ENCODE results near the gene CNTNAP2. TPM values are rescaled to one million over a fixed set of nuclear protein-coding genes. Genes with fewer than 3 reads are reported as not detected.

Gene CNTNAP2
- total RNA-seq (2016; rRNA removed; fragmentation: Illumina TruSeq; extraction: Trizol): 0.40 and 0.42 TPM in 2 replicates
- 0.26 TPM in 1 of 2 replicates, not detected in the other for total RNA-seq (2016; cell fraction: cytosol; rRNA removed; fragmentation: Illumina TruSeq; extraction: Trizol; ENCODE audit: low read depth)
- total RNA-seq (2016; cell fraction: insoluble cytoplasmic fraction; rRNA removed; fragmentation: Illumina TruSeq; extraction: Trizol): 0.37 and 0.46 TPM in 2 replicates
- 0.34 and 0.48 TPM in 2 replicates for total RNA-seq (2016; cell fraction: membrane; rRNA removed; fragmentation: Illumina TruSeq; extraction: Trizol)
- 0.37 and 0.56 TPM in 2 replicates for total RNA-seq (2016; cell fraction: nucleus; rRNA removed; fragmentation: Illumina TruSeq; extraction: Trizol)
- 0.42 TPM in 2 replicates for polyA plus RNA-seq (2011; rRNA removed)
- polyA plus RNA-seq (2011; cell fraction: cytosol; rRNA removed): 0.27 and 0.33 TPM in 2 replicates
- polyA plus RNA-seq (2011; cell fraction: nucleus; rRNA removed): 0.07 and 0.10 TPM in 2 replicates
- 0.68 and 1.4 TPM in 2 replicates for polyA plus RNA-seq (2012)
- 0.02 and 0.06 TPM in 2 replicates for polyA plus RNA-seq (2016; cell fraction: cytosol; fragmentation: Illumina TruSeq; extraction: Trizol; ENCODE audit: low read depth)
- polyA plus RNA-seq (2016; cell fraction: insoluble cytoplasmic fraction; fragmentation: Illumina TruSeq; extraction: Trizol; ENCODE audit: low read depth): 0.57 and 0.63 TPM in 2 replicates
- 0.16 TPM in 2 replicates for polyA plus RNA-seq (2016; cell fraction: membrane; fragmentation: Illumina TruSeq; extraction: Trizol; ENCODE audit: low read depth)
- 0.41 and 0.61 TPM in 2 replicates for polyA plus RNA-seq (2016; cell fraction: nucleus; fragmentation: Illumina TruSeq; extraction: Trizol; ENCODE audit: insufficient read depth, low read depth)
- 0.02 and 0.24 TPM in 2 replicates for polyA minus RNA-seq (2011; rRNA and poly(A)+ RNA removed; ENCODE audit: low replicate concordance)
- polyA minus RNA-seq (2011; cell fraction: cytosol; rRNA and poly(A)+ RNA removed): 0.09 and 0.20 TPM in 2 replicates
- 0.26 and 0.50 TPM in 2 replicates for polyA minus RNA-seq (2011; cell fraction: nucleus; rRNA and poly(A)+ RNA removed)
- percentile 7 among the genes with signal in this experiment for Bru-seq, nascent RNA
- percentile 9 among the genes with signal in this experiment for BruChase-seq, experiment 1, labeled RNA remaining after a 6-hour chase
- percentile 6 among the genes with signal in this experiment for BruChase-seq, experiment 2, labeled RNA remaining after a 2-hour chase
- long read RNA-seq, experiment 1, full-length matches to known transcripts: 2 of 2 reads
- long read RNA-seq, experiment 1, partial matches to known transcripts: 0 of 2 reads
- long read RNA-seq, experiment 1, other reads (novel, unspliced or antisense): 0 of 2 reads
- long read RNA-seq, experiment 2, partial matches to known transcripts: 0 of 1 reads
- long read RNA-seq, experiment 2, other reads (novel, unspliced or antisense): 1 of 1 reads

DNA sequence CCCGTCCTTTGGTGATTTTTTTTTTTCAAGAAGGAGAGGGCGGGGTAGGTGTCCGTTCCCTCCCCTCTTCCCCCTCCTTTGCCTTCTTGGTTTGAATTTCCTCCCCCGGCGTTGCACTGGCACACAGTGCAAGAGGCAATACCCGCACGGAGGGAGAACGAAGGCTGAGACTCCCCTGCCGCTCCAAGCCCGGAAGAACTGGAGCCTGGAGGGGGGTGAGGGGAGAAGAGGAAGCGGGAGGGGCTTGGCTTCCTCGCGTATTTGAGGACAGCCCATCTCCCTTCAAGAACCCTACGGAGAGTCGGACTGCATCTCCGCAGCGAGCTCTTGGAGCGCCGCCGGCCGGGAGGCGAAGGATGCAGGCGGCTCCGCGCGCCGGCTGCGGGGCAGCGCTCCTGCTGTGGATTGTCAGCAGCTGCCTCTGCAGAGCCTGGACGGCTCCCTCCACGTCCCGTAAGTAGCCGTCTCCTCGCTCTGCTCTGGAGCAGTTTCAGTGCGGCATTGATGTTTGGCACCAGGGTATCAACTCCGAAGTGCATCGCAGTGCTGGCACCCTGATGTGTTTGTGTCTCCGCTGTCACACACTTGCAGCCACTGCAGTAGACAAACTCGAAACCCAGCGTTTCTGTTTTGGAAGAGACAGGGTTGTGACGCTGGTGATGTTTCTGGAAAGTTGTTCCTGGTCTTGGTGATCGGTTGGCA is at the start of gene CNTNAP2:
TSS of gene CNTNAP2 (plus strand) at position 281 of the 702 bp plus-strand sequence. CDS start at position 357, 76 bp downstream.
- intact Hi-C loops (cut with micrococcal nuclease; ENCODE audit: unreplicated experiment): no loop called here
- Histone ChIP-seq H4K20me1 (ENCODE audit: insufficient read depth, low read length) (no peaks in the 10 kb centered on the region), H3K4me2 (ENCODE audit: low read depth, low read length) (0 out of 2 replicates have a peak within 1 kb of the TSS, but pooled peaks have one; percentile 23), H3K79me2 (ENCODE audit: insufficient read depth, low read length) (no peaks in the 10 kb centered on the region), H3K4me3 (replicated peaks in 1 of 3; ENCODE audit: insufficient read depth in 1 of 3, low read depth in 2 of 3, low read length in 3 of 3) (no peak within 1 kb of the TSS), H3K4me1 (ENCODE audit: insufficient read depth, low read length) (no peaks in the 10 kb centered on the region), H3K9ac (ENCODE audit: insufficient read depth, low read depth, low read length) (no peak within 1 kb of the TSS), H3K9me3 (ENCODE audit: low read length) (peaks cover 5% of the 10 kb centered on the region; the same call in 1 of the 2 replicates), H3K27me3 (ENCODE audit: control insufficient read depth in 1 of 2, insufficient read depth in 2 of 2, low read length in 2 of 2) (no peaks in the 10 kb centered on the region; a peak in 1 of 5 replicates), H3K27ac (ENCODE audit: extremely low read length, insufficient read depth, low read length) (no peak within 1 kb of the TSS), H3K36me3 (replicated peaks in 1 of 2; ENCODE audit: control insufficient read depth in 1 of 2, insufficient read depth in 2 of 2, low read length in 2 of 2) (no peaks in the 10 kb centered on the region), H2AFZ (ENCODE audit: low read length) (no peak within 1 kb of the TSS)
- DNase-seq (ENCODE audit: low spot score) (no peak), FAIRE-seq (no peak), ATAC-seq (peak; percentile 25)
- ChIA-PET CTCF (ENCODE audit: low intra/inter-chr PET ratio, low total read pairs) (no interaction called here), POLR2A (no interaction called here)
- in situ Hi-C loops (cut with HindIII; ENCODE audit: extremely low pct_ligation_motif_present, low pct_unique_long_range_greater_than_20kb): no loop called here
- no peak for TF ChIP-seq ZNF558 (CRISPR knock-in tag; IDR thresholded peaks at IDR 0.05; ENCODE audit: borderline replicate concordance)
- no TSS peak for BruUV-seq (replicated peaks)
- 22% methylated on average over 25 of the region's 42 CpGs for WGBS (ENCODE audit: low lambda C conversion rate)

GRCh38 chr7:146067880-146068279 is 48.7 kb upstream of the CNTNAP2 start:
- Histone ChIP-seq H3K79me2 (ENCODE audit: insufficient read depth, low read length) (no peaks in the 10 kb centered on the region), H3K4me2 (ENCODE audit: low read depth, low read length) (no peak overlapping the region), H3K9ac (ENCODE audit: insufficient read depth, low read depth, low read length) (no peak overlapping the region), H3K9me3 (ENCODE audit: low read length) (peaks cover 57% of the 10 kb centered on the region), H2AFZ (ENCODE audit: low read length) (no peak overlapping the region), H4K20me1 (ENCODE audit: insufficient read depth, low read length) (no peaks in the 10 kb centered on the region), H3K4me1 (ENCODE audit: insufficient read depth, low read length) (no peaks in the 10 kb centered on the region), H3K4me3 (replicated peaks in 1 of 3; ENCODE audit: insufficient read depth in 1 of 3, low read depth in 2 of 3, low read length in 3 of 3) (no peak overlapping the region), H3K36me3 (replicated peaks in 1 of 2; ENCODE audit: control insufficient read depth in 1 of 2, insufficient read depth in 2 of 2, low read length in 2 of 2) (no peaks in the 10 kb centered on the region), H3K27me3 (ENCODE audit: control insufficient read depth in 1 of 2, insufficient read depth in 2 of 2, low read length in 2 of 2) (no peaks in the 10 kb centered on the region), H3K27ac (ENCODE audit: extremely low read length, insufficient read depth, low read length) (no peak overlapping the region)
- POLR2A ChIA-PET: no interaction called here
- 29% methylated on average over 3 of the region's 3 CpGs for WGBS (ENCODE audit: low lambda C conversion rate)
- FAIRE-seq (no peak), ATAC-seq (no peak), DNase-seq (ENCODE audit: low spot score) (no peak)
- CTCF ChIA-PET (ENCODE audit: low intra/inter-chr PET ratio, low total read pairs): no interaction called here
- intact Hi-C loops (cut with micrococcal nuclease; ENCODE audit: unreplicated experiment) (no loop called here), in situ Hi-C loops (cut with HindIII; ENCODE audit: extremely low pct_ligation_motif_present, low pct_unique_long_range_greater_than_20kb) (no loop called here)
- BruUV-seq (replicated peaks): no TSS peak
- TF ChIP-seq, protein P1, sequence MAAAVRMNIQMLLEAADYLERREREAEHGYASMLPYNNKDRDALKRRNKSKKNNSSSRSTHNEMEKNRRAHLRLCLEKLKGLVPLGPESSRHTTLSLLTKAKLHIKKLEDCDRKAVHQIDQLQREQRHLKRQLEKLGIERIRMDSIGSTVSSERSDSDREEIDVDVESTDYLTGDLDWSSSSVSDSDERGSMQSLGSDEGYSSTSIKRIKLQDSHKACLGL (CRISPR knock-in tag; IDR thresholded peaks at IDR 0.05): no peak
- TF ChIP-seq ZNF570 (CRISPR knock-in tag; IDR thresholded peaks at IDR 0.05; ENCODE audit: borderline replicate concordance) (no peak), GZF1 (CRISPR knock-in tag; IDR thresholded peaks at IDR 0.05) (no peak), ZSCAN31 (CRISPR knock-in tag; IDR thresholded peaks at IDR 0.05; ENCODE audit: low read depth) (no peak), ZNF441 (CRISPR knock-in tag; IDR thresholded peaks at IDR 0.05; ENCODE audit: borderline replicate concordance) (no peak), KDM5B (CRISPR knock-in tag; IDR thresholded peaks at IDR 0.05; ENCODE audit: borderline replicate concordance) (no peak), ZNF362 (CRISPR knock-in tag; IDR thresholded peaks at IDR 0.05; ENCODE audit: borderline replicate concordance) (no peak), ZNF44 (CRISPR knock-in tag; IDR thresholded peaks at IDR 0.05) (no peak), RCOR2 (CRISPR knock-in tag; IDR thresholded peaks at IDR 0.05) (no peak), ARNTL (CRISPR knock-in tag; IDR thresholded peaks at IDR 0.05) (no peak)
